ENCODE results near the gene TLCD2.

Gene TLCD2

DNA sequence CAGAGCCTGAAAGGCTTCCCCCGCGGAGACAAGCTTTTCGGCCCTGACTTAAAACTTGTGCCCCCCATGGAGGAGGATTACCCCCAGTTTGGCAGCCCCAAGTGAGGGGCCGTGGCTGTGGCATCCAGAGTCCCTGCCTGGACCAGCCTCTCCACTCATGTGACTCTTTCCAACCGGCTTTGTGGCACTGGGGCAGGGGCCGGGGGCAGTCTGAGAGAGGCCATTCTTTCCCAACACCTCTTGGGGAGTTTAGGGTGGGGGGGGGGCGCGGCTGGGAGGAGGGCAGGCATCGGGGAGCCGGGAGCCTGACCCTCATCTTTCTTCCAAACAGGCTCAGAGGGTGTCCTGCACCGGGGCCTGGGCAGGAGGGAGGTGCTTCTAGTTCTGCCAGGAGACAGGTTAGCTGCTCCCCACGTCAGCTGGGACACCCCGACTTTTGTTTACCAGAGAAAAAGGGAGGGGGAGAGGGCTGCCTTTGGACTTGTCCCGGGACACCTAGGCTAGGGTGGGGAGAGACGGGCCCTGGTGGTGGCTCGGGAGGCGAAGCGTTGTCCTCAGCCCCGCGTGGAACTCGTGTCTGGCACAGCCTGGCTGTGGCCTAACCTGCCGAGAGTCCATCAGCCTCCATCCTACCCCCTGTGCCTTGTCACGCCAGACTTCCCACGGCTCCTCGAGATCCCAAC is 44.4 kb upstream of the TLCD2 start:
- Histone ChIP-seq H3K36me3 (no peaks in the 10 kb centered on the region), H3K27ac (no peak overlapping the region), H3K27me3 (ENCODE audit: insufficient read depth, low read depth, severe bottlenecking) (no peaks in the 10 kb centered on the region), H3K9me3 (ENCODE audit: severe bottlenecking) (no peaks in the 10 kb centered on the region), H3K4me3 (ENCODE audit: low read depth, low read length) (no peak overlapping the region)
- DNase-seq, result no peak
- TF ChIP-seq, protein P1, sequence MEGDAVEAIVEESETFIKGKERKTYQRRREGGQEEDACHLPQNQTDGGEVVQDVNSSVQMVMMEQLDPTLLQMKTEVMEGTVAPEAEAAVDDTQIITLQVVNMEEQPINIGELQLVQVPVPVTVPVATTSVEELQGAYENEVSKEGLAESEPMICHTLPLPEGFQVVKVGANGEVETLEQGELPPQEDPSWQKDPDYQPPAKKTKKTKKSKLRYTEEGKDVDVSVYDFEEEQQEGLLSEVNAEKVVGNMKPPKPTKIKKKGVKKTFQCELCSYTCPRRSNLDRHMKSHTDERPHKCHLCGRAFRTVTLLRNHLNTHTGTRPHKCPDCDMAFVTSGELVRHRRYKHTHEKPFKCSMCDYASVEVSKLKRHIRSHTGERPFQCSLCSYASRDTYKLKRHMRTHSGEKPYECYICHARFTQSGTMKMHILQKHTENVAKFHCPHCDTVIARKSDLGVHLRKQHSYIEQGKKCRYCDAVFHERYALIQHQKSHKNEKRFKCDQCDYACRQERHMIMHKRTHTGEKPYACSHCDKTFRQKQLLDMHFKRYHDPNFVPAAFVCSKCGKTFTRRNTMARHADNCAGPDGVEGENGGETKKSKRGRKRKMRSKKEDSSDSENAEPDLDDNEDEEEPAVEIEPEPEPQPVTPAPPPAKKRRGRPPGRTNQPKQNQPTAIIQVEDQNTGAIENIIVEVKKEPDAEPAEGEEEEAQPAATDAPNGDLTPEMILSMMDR (IDR thresholded peaks at IDR 0.05; ENCODE audit: low read depth, low read length), result no peak

DNA sequence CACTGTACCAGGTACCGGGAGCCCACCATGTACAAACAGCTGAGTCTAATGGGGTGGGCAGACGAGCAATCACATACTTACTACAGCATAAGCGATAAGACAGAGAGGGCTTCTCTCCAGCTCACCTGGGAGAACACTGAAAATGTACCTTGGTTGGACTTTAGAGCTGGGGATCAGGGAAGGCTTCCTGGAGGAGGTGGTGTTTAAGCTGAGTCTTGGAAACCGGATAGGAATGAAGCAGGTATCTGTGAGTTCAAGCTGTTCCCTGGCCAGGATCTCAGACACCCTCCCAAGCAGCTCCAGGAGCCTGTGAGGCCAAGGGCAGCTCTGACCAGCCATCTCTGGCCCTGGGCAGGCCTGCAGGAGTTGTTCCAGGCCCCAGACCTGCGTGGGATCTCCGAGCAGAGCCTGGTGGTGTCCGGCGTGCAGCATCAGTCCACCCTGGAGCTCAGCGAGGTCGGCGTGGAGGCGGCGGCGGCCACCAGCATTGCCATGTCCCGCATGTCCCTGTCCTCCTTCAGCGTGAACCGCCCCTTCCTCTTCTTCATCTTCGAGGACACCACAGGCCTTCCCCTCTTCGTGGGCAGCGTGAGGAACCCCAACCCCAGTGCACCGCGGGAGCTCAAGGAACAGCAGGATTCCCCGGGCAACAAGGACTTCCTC is 43.7 kb upstream of the TLCD2 start:
- Histone ChIP-seq H3K27ac (no peak overlapping the region), H3K36me3 (no peaks in the 10 kb centered on the region), H3K27me3 (ENCODE audit: insufficient read depth, low read depth, severe bottlenecking) (no peaks in the 10 kb centered on the region), H3K9me3 (ENCODE audit: severe bottlenecking) (no peaks in the 10 kb centered on the region), H3K4me3 (ENCODE audit: low read depth, low read length) (no peak overlapping the region)
- DNase-seq, result no peak
- TF ChIP-seq, protein P1 (IDR thresholded peaks at IDR 0.05; ENCODE audit: low read depth, low read length), result no peak

GRCh38 chr17:1752425-1753262 is 42.5 kb upstream of the TLCD2 start:
- TF ChIP-seq, protein P1 (IDR thresholded peaks at IDR 0.05; ENCODE audit: low read depth, low read length), result no peak
- DNase-seq, result no peak
- Histone ChIP-seq H3K27ac (no peak overlapping the region), H3K4me3 (ENCODE audit: low read depth, low read length) (no peak overlapping the region), H3K27me3 (ENCODE audit: insufficient read depth, low read depth, severe bottlenecking) (no peaks in the 10 kb centered on the region), H3K9me3 (ENCODE audit: severe bottlenecking) (no peaks in the 10 kb centered on the region), H3K36me3 (no peaks in the 10 kb centered on the region)

DNA sequence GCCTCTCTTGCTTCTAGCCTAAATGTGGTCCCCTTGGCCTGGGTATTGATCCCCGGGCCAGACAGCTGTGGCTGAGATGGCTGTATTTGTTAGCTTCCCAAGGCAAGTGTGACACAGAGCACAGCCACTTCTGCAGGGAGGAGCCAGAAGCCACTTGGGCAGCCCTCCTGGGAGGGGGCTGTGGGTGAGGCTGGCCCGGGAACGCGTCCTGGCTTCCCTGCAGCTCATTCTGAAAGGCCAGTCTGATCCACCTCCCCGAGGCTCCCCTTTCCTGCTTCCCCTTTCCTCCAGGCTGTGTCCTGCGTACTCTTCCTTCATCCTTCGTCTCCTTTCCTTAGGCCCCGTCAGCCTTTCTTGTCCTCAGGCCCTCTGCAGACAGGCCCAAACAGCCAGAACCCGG is 40.5 kb upstream of the TLCD2 start:
- no peak for DNase-seq
- no peaks in the 10 kb centered on the region for H3K36me3 ChIP-seq
- TF ChIP-seq, protein P1 (IDR thresholded peaks at IDR 0.05; ENCODE audit: low read depth, low read length), result no peak

DNA sequence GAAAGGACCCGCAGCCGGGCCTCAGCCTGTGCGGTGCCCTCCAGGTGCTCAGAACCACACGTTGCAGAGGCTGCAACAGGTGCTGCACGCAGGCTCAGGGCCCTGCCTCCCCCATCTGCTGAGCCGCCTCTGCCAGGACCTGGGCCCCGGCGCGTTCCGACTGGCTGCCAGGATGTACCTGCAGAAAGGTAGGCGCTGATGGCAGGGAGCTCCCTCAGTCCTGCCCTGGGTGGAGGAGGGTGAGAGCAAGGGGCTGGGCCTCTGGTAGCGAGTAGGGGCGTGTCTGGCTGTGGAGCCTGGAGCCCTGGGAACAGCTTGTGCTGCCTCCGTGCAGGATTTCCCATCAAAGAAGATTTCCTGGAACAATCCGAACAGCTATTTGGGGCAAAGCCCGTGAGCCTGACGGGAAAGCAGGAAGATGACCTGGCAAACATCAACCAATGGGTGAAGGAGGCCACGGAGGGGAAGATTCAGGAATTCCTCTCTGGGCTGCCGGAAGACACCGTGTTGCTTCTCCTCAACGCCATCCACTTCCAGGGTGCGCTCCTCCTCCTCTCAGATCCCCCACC is 36.9 kb upstream of the TLCD2 start:
- peak; percentile 79 for DNase-seq
- Histone ChIP-seq H3K27me3 (ENCODE audit: insufficient read depth, low read depth, severe bottlenecking) (no peaks in the 10 kb centered on the region), H3K9me3 (ENCODE audit: severe bottlenecking) (no peaks in the 10 kb centered on the region), H3K27ac (peak overlapping the region; percentile 53), H3K4me3 (ENCODE audit: low read depth, low read length) (no peak overlapping the region), H3K36me3 (no peaks in the 10 kb centered on the region)
- TF ChIP-seq, protein P1 (IDR thresholded peaks at IDR 0.05; ENCODE audit: low read depth, low read length), result no peak

More for the DNA sequence above, 40.5 kb upstream of the TLCD2 start:
- Histone ChIP-seq H3K4me3 (ENCODE audit: low read depth, low read length) (no peak overlapping the region), H3K27ac (no peak overlapping the region), H3K9me3 (ENCODE audit: severe bottlenecking) (no peaks in the 10 kb centered on the region), H3K27me3 (ENCODE audit: insufficient read depth, low read depth, severe bottlenecking) (no peaks in the 10 kb centered on the region)

All from WERI-Rb-1 (cell line).